Hematopoietic multipotent progenitor cell (in vitro differentiated cells): ENCODE results near the gene LRRC14B. TPM values are rescaled to one million over a fixed set of nuclear protein-coding genes. Genes with fewer than 3 reads are reported as not detected.
"Not testable (repeated sequence)": the region's sequence is repeated elsewhere in the genome, so short reads cannot be mapped to it uniquely, and the experiment has no call there.

Experiments used
- DNase-seq, 3 donors: peaks; one replicate each; pipeline ENCODE4 v3.0.0-alpha.2; 2011 to 2015; ENCODE audit warnings: low read depth in 2 of 3, low spot score in 2 of 3
- total RNA-seq: library from RNA; depleted of rRNA; stranded (reverse); fragments of >200 nt; gene quantifications from one replicate; pipeline ENCODE4 v1.2.3, GENCODE V29; 2012

The LRRC14B gene
- total RNA-seq, 1 donor = 0.54 TPM

- DNase-seq = no peak
Observed at GRCh38 chr5:204462-204861, 13.2 kb downstream of the LRRC14B start.

- no peak for DNase-seq
Observed at GRCh38 chr5:204966-205670, 13.8 kb downstream of the LRRC14B start.

GRCh38 chr5:206406-206805 lies 15.1 kb downstream of the LRRC14B start:
- no peak for DNase-seq

- DNase-seq = no peak
Observed at GRCh38 chr5:206927-207536, 15.7 kb downstream of the LRRC14B start.

- no peak for DNase-seq
Observed at GRCh38 chr5:207599-207998, 16.3 kb downstream of the LRRC14B start.

- no peak for DNase-seq
Observed at GRCh38 chr5:208449-209114, 17.3 kb downstream of the LRRC14B start.

GRCh38 chr5:213803-214395 lies 22.6 kb downstream of the LRRC14B start:
- DNase-seq = no peak

- not testable (repeated sequence) for DNase-seq
Observed at GRCh38 chr5:215256-215655, 24.0 kb downstream of the LRRC14B start.

GRCh38 chr5:216076-216475 lies 24.8 kb downstream of the LRRC14B start:
- not testable (repeated sequence) for DNase-seq

- peak; percentile 95 to 99 (median 97) for DNase-seq
Observed at GRCh38 chr5:217494-218456, 26.5 kb downstream of the LRRC14B start, which contains the start of the genes CCDC127 and SDHA. Gene CCDC127, minus strand, starts transcription at chr5:218153. Its CDS starts 1,304 bp downstream, at chr5:216849. Gene SDHA, plus strand, starts transcription at chr5:218320. Its CDS starts 36 bp downstream, at chr5:218356.

- DNase-seq = peak in 2 of 3 donors; percentile 12
Observed at GRCh38 chr5:218457-219291, 27.4 kb downstream of the LRRC14B start.

- peak in 2 of 3 donors; percentile 56 to 61 for DNase-seq
Observed at GRCh38 chr5:219460-219863, 28.2 kb downstream of the LRRC14B start.

GRCh38 chr5:219991-220390 lies 28.7 kb downstream of the LRRC14B start:
- peak in 2 of 3 donors; percentile 19 to 47 for DNase-seq

GRCh38 chr5:222951-223715 lies 31.8 kb downstream of the LRRC14B start:
- DNase-seq = not testable (repeated sequence)

- DNase-seq = no peak
Observed at GRCh38 chr5:223791-224190, 32.5 kb downstream of the LRRC14B start.

- no peak for DNase-seq
Observed at GRCh38 chr5:225334-225733, 34.0 kb downstream of the LRRC14B start.

GRCh38 chr5:227375-227774 lies 36.1 kb downstream of the LRRC14B start:
- not testable (repeated sequence) for DNase-seq

- no peak for DNase-seq
Observed at GRCh38 chr5:228886-229285, 37.6 kb downstream of the LRRC14B start.
